Non-pigmented ciliary epithelial cell (primary cell): Measurements from ENCODE around the gene VPS26C.

Experiments
- DNase-seq: peaks from one replicate; pipeline ENCODE4 v3.0.0-alpha.2; 2010; ENCODE audit warnings: low read depth

The VPS26C gene

DNA sequence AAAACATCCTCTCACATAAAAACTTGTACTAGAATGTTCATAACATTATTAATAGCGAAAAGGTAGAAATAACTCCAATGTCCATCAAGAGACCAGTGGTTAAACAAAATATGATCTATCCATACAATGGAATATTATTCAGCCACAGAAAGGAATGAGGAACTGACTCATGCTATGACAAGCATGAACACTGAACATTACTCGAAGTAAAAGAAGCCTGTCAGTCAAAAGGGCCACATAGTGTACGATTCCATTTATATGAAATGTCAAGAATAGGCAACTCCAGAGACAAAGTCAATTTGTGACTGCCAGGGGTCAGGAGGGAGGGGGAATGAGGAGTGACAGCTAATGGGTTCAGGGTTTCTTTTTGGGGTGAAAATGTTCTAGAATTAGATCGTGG lies 2.3 kb downstream of the VPS26C start:
- DNase-seq = no peak

DNA sequence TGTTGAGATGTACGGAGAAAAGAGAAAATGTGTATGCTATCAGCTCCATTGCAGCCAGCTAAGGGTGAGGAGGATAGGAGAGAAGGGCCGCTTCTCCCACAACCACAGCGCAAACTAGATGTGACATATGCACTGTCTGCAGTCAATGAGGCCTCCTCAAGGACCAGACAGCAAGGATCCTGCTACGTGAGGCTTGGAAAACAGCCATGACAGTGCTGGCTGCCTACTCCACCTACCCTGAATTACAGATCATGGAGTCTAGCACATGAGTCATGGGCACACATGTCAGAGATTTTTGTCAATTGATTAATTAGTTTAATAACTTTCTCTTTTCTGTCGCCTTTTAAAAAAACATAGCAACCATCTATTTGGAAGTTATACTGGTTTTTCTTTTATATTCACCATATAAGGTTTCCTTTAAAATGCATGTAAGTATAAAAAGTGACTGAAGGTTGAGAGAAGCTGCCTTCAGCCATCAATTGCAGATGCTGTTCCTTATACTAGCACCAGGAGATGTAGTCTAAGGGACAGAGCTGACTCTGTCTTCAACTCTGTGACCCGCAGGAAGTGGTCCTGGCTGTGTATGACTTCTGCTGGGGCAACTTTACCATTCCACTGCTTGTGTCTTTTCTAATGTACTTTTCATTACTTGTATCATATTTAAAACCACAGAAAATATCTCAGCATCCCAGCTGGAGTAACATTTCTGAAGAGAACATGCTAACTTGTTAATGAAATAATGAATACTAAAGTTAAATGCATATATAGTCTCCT lies 3.1 kb downstream of the VPS26C start:
- DNase-seq = no peak

DNA sequence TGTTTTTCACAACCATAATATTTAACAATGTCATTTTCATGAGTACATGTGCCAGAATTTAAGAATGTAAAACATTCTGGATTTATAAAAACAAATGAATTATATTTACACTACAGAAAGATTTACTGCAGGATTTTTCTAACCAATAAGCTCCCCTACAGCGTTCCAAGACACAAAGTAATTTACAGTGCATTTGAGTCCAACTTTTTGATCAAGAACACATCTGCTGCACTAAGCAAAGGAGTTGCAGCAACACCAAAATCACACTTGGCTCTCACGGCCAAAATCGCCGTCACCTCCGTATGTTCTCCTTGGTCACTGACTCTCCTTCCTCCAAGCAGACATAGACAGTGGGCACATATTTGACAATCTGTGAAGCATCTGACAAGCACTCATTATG lies 7.7 kb downstream of the VPS26C start:
- no peak for DNase-seq

GRCh38 chr21:37257967-37258877 lies 8.9 kb downstream of the VPS26C start:
- DNase-seq = no peak

DNA sequence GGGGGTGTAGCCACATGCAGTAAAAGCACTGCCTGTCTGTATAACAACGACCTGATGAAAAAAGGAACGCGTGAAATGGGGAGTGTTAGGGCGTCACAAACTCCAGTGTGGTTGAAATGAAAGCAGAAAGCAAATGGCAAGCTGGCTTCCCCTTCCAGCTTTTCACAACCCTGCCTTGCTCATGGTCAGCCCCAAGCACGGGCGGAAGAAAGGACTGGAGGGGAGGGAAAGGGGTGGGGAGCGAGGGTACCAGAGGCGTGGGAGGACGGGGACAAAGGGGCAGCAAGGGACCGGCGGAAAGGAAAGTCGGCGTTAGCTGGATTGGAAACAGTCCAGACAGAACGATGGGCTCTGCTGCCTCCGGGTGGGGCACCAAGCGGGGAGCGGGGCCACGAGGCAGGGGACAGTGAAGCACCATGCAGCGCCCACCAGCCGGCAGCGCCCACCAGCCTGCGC lies 9.6 kb downstream of the VPS26C start:
- DNase-seq = no peak

- DNase-seq = no peak
Observed at GRCh38 chr21:37253991-37254390, 13.1 kb downstream of the VPS26C start.

GRCh38 chr21:37251294-37251634 lies 15.9 kb downstream of the VPS26C start:
- no peak for DNase-seq

GRCh38 chr21:37249112-37249904 lies 17.8 kb downstream of the VPS26C start:
- DNase-seq = no peak

DNA sequence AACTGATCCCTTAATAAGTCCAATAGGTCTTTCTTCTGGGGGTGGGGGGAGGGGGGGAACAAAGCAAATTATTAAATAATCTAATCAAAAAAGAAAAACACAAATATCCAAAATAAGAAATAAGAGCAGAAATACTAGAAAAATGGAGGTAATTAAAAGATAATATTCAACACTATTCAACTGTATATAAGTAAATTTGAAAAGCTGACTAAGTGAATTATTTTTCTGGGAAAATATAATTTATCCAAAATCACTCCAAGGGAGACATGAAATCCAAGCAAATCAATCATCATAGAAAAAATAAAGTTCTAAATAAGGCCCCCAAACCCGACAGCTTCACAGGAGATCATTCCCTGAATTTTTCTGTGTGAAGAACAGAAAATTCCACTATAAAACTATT lies 18.8 kb downstream of the VPS26C start:
- no peak for DNase-seq

DNA sequence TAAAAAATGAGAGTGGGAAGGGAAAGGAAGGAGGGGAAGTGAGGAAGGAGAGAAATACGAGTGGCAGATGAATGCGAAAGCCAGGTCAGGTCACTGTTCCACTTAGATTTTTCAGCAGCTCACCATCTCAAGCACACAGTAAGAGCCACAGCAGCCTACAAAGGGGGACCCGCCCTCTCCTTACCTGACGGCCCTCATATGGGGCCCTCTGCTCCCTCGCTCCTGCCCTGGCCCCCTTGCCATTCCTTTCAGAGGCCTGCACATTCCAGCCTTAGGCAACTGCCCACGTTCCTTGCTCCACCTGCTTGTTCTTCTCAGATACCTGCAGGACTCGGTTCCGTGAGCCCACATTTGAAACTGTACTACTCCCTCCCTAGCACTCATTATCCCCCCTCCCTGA lies 22.0 kb downstream of the VPS26C start:
- DNase-seq = no peak

- DNase-seq = no peak
Observed at GRCh38 chr21:37244501-37245095, 22.5 kb downstream of the VPS26C start.

GRCh38 chr21:37243961-37244360 lies 23.2 kb downstream of the VPS26C start:
- no peak for DNase-seq

DNA sequence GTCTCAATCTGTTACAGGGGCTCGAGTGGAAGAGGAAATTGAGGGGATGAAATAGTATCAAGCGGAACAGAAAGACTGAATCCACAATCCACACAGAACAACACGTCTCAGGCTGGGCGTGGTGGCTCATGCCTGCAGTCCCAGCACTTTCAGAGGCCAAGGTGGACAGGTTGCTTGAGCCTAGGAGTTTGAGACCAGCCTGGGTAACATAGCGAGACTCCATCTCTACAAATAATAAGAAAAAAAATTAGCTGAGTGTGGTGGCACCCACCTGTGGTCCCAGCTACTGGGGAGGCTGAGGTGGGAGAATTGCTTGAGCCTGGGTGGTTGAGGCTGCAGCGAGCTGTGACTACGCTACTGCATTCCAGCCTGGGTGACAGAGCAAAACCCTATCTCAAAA lies 25.7 kb downstream of the VPS26C start:
- DNase-seq = no peak

GRCh38 chr21:37240978-37241377 lies 26.2 kb downstream of the VPS26C start:
- DNase-seq = no peak

DNA sequence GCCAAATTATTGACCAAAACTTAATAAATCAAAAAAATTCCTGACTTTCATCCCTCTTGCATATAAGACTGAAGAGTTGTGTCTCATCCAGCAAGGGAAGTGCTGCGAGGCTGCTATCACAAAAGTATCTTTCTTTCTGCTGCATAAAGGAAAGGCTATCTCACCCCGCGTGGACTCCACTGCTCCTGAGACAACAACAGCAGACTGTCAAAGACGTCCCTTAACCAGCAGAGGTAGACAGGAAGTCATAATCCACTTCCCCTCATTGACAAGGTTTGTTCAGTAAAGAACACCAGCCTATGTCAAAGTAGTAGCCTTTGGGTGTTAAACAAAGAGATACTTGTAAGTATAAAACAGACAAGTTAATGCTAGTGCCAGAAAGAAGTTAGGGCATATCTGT lies 29.4 kb downstream of the VPS26C start:
- no peak for DNase-seq

- DNase-seq = no peak
Observed at GRCh38 chr21:37237346-37237745, 29.8 kb downstream of the VPS26C start.

DNA sequence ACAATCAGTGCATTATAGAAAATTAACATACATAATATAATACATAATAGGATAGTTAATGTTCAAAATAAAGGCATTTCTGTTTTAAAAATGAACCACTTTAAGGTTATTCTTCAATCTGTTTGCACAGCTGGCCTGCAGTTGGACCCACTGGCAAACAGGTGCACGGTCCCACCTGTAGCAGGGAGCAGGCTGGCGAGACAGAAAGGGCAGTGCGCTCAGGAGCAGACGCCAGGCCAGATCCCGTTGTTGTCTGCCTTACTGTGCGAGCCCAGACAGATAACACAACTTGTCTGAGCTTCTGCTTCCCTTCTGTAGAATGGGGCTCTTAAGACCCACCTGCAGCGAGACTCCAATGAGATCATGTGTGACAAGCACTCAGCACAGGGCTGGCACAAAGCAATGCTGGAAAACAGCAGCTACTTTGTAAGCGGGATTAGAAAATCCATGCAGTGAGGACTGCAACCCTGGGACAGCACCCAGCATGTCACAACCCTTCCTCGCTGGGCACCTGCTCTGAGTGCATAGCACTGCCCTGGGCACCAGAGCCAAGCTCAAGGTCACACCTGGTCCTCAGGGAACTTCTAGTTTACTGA lies 33.5 kb downstream of the VPS26C start:
- no peak for DNase-seq

- DNase-seq = no peak
Observed at GRCh38 chr21:37232274-37233018, 34.7 kb downstream of the VPS26C start.

GRCh38 chr21:37231671-37232070 lies 35.5 kb downstream of the VPS26C start:
- no peak for DNase-seq

GRCh38 chr21:37231249-37231645 lies 35.9 kb downstream of the VPS26C start:
- DNase-seq = no peak
